B cell (primary cell): ENCODE measurements around the gene ACAP2. TPM values are rescaled to one million over a fixed set of nuclear protein-coding genes. Genes with fewer than 3 reads are reported as not detected.

Experiments
- ATAC-seq: fragments of 200-7000 bp; cut with Tn5 transposase; one replicate; pipeline ENCODE4 v1.10.0; 2021; ENCODE audit warnings: low read depth, mild to moderate bottlenecking, moderate number of reproducible peaks, moderate library complexity
- CTCF ChIA-PET: fragments of 350-600 bp; sonication (Branson Sonifier 250); formaldehyde crosslinking; loops from one replicate; lab custom pipeline; 2021; ENCODE audit warnings: antibody characterized with exemption, inconsistent platforms; lab: Charles Lee
- POLR2A ChIA-PET: fragments of 350-600 bp; sonication (Branson Sonifier 250); formaldehyde crosslinking; loops from one replicate; lab custom pipeline; 2021; ENCODE audit warnings: antibody characterized with exemption; lab: Charles Lee
- DNase-seq: peaks from one replicate; pipeline ENCODE4 v3.0.0; 2013
- H2AFZ ChIP-seq: 2 replicates; pipeline ENCODE4 v1.6.1; 2012; ENCODE audit warnings: mild to moderate bottlenecking, low read depth, low read length; ENCODE audit not compliant: insufficient read depth, poor library complexity, severe bottlenecking
- H3K27ac ChIP-seq, 2 donors: 1 replicate in 1 of 2; 2 replicates in 1 of 2; pipeline ENCODE4 v1.5.1; 2012 to 2013; ENCODE audit warnings: low read length in 2 of 2, mild to moderate bottlenecking in 2 of 2, moderate library complexity in 1 of 2
- H3K27me3 ChIP-seq, 4 experiments: fragments of 200-600 bp in 1 of 4; sonication (generic) in 1 of 4; replicated peaks in 1 of 4; 1 replicate in 2 of 4; 2 replicates in 2 of 4; pipeline versions ENCODE4 v1.6.1 to v1.7.0; 2013 to 2016; ENCODE audit warnings: low read length in 3 of 4, mild to moderate bottlenecking in 2 of 4, mixed read lengths in 1 of 4, moderate library complexity in 1 of 4; ENCODE audit not compliant: insufficient read depth in 4 of 4, control insufficient read depth in 3 of 4; ENCODE audit errors: control extremely low read depth in 1 of 4
- H3K36me3 ChIP-seq, 2 experiments: replicated peaks in 1 of 2; 1 replicate in 1 of 2; 2 replicates in 1 of 2; pipeline versions ENCODE4 v1.6.1 to v1.7.1; 2013; ENCODE audit warnings: low read length in 1 of 2; ENCODE audit not compliant: insufficient read depth in 2 of 2, control insufficient read depth in 1 of 2; ENCODE audit errors: control extremely low read depth in 1 of 2, extremely low read depth in 1 of 2
- H3K4me1 ChIP-seq, 2 donors: fragments of 200-600 bp in 1 of 2; sonication (generic) in 1 of 2; 1 replicate in 1 of 2; 2 replicates in 1 of 2; pipeline versions ENCODE4 v1.5.1 to v1.6.1; 2013 to 2017; ENCODE audit warnings: low read length in 2 of 2; ENCODE audit not compliant: control insufficient read depth in 2 of 2, insufficient read depth in 2 of 2
- H3K4me2 ChIP-seq: replicated peaks from 2 replicates; pipeline ENCODE3; 2012; ENCODE audit warnings: mild to moderate bottlenecking, low read depth, low read length; ENCODE audit not compliant: poor library complexity, severe bottlenecking
- H3K4me3 ChIP-seq, 5 experiments: fragments of 200-600 bp in 1 of 5; sonication (generic) in 1 of 5; 1 replicate in 3 of 5; 2 replicates in 2 of 5; pipeline versions ENCODE4 v1.5.1 to v1.7.0; 2011 to 2016; ENCODE audit warnings: low read length in 4 of 5, mild to moderate bottlenecking in 4 of 5, low read depth in 2 of 5, control low read depth in 1 of 5, moderate library complexity in 1 of 5; ENCODE audit not compliant: insufficient read depth in 1 of 5; ENCODE audit errors: control extremely low read depth in 1 of 5, extremely low read depth in 1 of 5
- H3K79me2 ChIP-seq: fragments of 200-600 bp; sonication (generic); one replicate; pipeline ENCODE4 v1.6.0; 2016; ENCODE audit warnings: low read length; ENCODE audit not compliant: control insufficient read depth, insufficient read depth
- H3K9ac ChIP-seq: fragments of 200-600 bp; sonication (generic); 2 replicates; pipeline ENCODE4 v1.6.1; 2017; ENCODE audit warnings: mild to moderate bottlenecking, low read length, moderate library complexity
- H3K9me3 ChIP-seq, 3 donors: one replicate each; pipeline versions ENCODE4 v1.6.1 to v1.7.1; 2013; ENCODE audit warnings: low read length in 2 of 3; ENCODE audit not compliant: control insufficient read depth in 2 of 3, insufficient read depth in 1 of 3; ENCODE audit errors: control extremely low read depth in 1 of 3
- H4K20me1 ChIP-seq: 2 replicates; pipeline ENCODE4 v1.6.0; 2012; ENCODE audit warnings: mild to moderate bottlenecking, low read length; ENCODE audit not compliant: insufficient read depth, control insufficient read depth, poor library complexity, severe bottlenecking
- H3K27ac Mint-ChIP-seq: one replicate; pipeline ENCODE4 v1.8.0; 2021; ENCODE audit warnings: mixed read lengths
- H3K27me3 Mint-ChIP-seq: one replicate; pipeline ENCODE4 v1.8.0; 2021; ENCODE audit warnings: mixed read lengths
- H3K4me1 Mint-ChIP-seq: one replicate; pipeline ENCODE4 v1.8.0; 2021; ENCODE audit warnings: mixed read lengths
- H3K4me3 Mint-ChIP-seq: one replicate; pipeline ENCODE4 v1.8.0; 2021; ENCODE audit warnings: mixed read lengths
- H3K9me3 Mint-ChIP-seq: one replicate; pipeline ENCODE4 v1.8.0; 2022; ENCODE audit warnings: mixed read lengths; ENCODE audit not compliant: insufficient read depth
- EZH2 ChIP-seq: IDR thresholded peaks from 2 replicates; pipeline ENCODE4 v1.6.1; 2012; ENCODE audit warnings: borderline replicate concordance, low read depth, mild to moderate bottlenecking, moderate library complexity, low read length; ENCODE audit not compliant: insufficient read depth, poor library complexity, severe bottlenecking
- WGBS: methylation state at CpG from one replicate; pipeline ENCODE4 v1.1.5; 2013; ENCODE audit warnings: missing lambda C conversion rate; ENCODE audit not compliant: insufficient coverage; 5-methylcytosine and 5-hydroxymethylcytosine counted together
- intact Hi-C: fragments of 100-400 bp; cut with micrococcal nuclease; formaldehyde crosslinking; loops from one replicate; pipeline ENCODE4 v1.10.0; 2022
- polyA plus RNA-seq: library from polyadenylated mRNA; depleted of rRNA; stranded (reverse); fragments of >200 nt; gene quantifications from 2 replicates; pipeline ENCODE4 v1.2.3, GENCODE V29; 2012
- total RNA-seq, 2 donors: library from RNA; stranded (reverse); fragments of 120-200 nt in 1 of 2; gene quantifications; 1 replicate in 1 of 2; 2 replicates in 1 of 2; pipeline versions ENCODE4 v1.2.3 to v1.2.4, GENCODE V29; 2013 to 2022
- TF ChIP-seq, protein P1 (sequence below): fragments of 200-600 bp; IDR thresholded peaks from one replicate; pipeline ENCODE4 v1.8.0; 2022; ENCODE audit warnings: antibody characterized with exemption, mild to moderate bottlenecking

The ACAP2 gene
- total and polyA plus RNA-seq, 2 donors (not counting 1 experiment from before 2014, with no cell fraction given), result 18.6 to 113 TPM

DNA sequence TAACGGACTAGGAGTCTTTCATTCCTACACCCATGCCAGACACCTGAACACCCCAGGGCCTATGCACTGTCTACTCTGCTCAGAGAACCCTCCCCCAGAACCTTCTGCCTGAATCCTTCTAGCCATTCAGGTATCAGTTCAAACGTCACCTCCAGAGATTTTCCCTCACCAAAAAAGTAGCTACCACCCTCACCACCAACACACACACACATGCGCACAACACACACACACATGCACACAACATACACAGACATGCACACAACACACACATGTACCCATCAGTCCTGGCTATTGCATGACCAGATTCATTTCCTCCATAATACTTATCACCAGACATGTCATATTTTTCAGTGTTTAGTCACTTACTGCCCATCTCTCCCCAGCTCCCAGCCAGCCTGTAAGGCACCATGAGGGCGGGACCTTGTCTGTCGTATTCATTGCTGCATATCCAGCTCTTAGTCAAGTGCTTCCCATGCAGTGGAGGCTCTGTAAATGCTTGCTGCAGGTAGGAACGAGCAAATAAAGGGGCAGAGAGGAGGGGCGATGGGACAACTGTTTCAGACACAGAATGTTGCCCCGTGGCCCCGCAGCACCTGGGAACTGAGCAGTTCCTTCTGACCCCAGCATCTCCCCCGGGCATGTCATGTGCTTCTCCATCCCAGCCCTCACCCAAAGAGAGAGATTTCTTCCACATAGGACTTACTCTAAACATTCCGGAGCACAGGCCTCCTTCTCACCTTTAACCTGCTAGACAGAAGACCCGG, 201.0 kb downstream of the ACAP2 start:
- no peaks in the 10 kb centered on the region for H3K4me1 ChIP-seq
- Mint-ChIP-seq H3K9me3 (no peaks in the 10 kb centered on the region), H3K4me1 (no peaks in the 10 kb centered on the region), H3K27ac (no peak overlapping the region), H3K27me3 (no peaks in the 10 kb centered on the region), H3K4me3 (no peak overlapping the region)
- DNase-seq (no peak), ATAC-seq (no peak)
- no peak overlapping the region for H3K9ac ChIP-seq
- H3K4me2 ChIP-seq, result no peak overlapping the region
- WGBS, result 95% methylated on average over 11 of the region's 12 CpGs
- ChIA-PET POLR2A (no interaction called here), CTCF (no interaction called here)
- H3K36me3 ChIP-seq, result no peaks in the 10 kb centered on the region
- no peak overlapping the region for H3K27ac ChIP-seq
- H3K79me2 ChIP-seq, result peaks cover 4% of the 10 kb centered on the region
- H3K27me3 ChIP-seq, result peaks cover 0 to 3% (median under 1%) of the 10 kb centered on the region in 4 experiments
- no peak overlapping the region for H3K4me3 ChIP-seq
- intact Hi-C loops, result no loop called here
- no peak overlapping the region for H2AFZ ChIP-seq
- H3K9me3 ChIP-seq, result peaks cover 0 to 13% (median 7%) of the 10 kb centered on the region in 3 donors
- H4K20me1 ChIP-seq, result no peaks in the 10 kb centered on the region
- TF ChIP-seq EZH2, result no peak
- TF ChIP-seq, protein P1, sequence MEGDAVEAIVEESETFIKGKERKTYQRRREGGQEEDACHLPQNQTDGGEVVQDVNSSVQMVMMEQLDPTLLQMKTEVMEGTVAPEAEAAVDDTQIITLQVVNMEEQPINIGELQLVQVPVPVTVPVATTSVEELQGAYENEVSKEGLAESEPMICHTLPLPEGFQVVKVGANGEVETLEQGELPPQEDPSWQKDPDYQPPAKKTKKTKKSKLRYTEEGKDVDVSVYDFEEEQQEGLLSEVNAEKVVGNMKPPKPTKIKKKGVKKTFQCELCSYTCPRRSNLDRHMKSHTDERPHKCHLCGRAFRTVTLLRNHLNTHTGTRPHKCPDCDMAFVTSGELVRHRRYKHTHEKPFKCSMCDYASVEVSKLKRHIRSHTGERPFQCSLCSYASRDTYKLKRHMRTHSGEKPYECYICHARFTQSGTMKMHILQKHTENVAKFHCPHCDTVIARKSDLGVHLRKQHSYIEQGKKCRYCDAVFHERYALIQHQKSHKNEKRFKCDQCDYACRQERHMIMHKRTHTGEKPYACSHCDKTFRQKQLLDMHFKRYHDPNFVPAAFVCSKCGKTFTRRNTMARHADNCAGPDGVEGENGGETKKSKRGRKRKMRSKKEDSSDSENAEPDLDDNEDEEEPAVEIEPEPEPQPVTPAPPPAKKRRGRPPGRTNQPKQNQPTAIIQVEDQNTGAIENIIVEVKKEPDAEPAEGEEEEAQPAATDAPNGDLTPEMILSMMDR, result no peak

GRCh38 chr3:195240939-195241338, 201.9 kb downstream of the ACAP2 start:
- no peak overlapping the region for H2AFZ ChIP-seq
- ATAC-seq (no peak), DNase-seq (no peak)
- POLR2A ChIA-PET, result no interaction called here
- Mint-ChIP-seq H3K4me3 (no peak overlapping the region), H3K4me1 (no peaks in the 10 kb centered on the region), H3K9me3 (no peaks in the 10 kb centered on the region), H3K27me3 (no peaks in the 10 kb centered on the region), H3K27ac (no peak overlapping the region)
- H4K20me1 ChIP-seq, result no peaks in the 10 kb centered on the region
- peaks cover 0 to 22% (median 10%) of the 10 kb centered on the region in 3 donors for H3K9me3 ChIP-seq
- H3K9ac ChIP-seq, result no peak overlapping the region
- H3K4me2 ChIP-seq, result no peak overlapping the region
- H3K27me3 ChIP-seq, result peaks cover 0 to 5% (median 1%) of the 10 kb centered on the region in 4 experiments
- no peak overlapping the region for H3K27ac ChIP-seq
- intact Hi-C loops, result no loop called here
- no peaks in the 10 kb centered on the region for H3K4me1 ChIP-seq
- CTCF ChIA-PET, result no interaction called here
- no peaks in the 10 kb centered on the region for H3K36me3 ChIP-seq
- 95% methylated on average over 6 of the region's 6 CpGs for WGBS
- peaks cover 4% of the 10 kb centered on the region for H3K79me2 ChIP-seq
- H3K4me3 ChIP-seq, result no peak overlapping the region
- TF ChIP-seq EZH2, result no peak
- TF ChIP-seq, protein P1, result no peak
